HG03060 (cell line): ENCODE data around the gene FDX1.

Experiments
- ATAC-seq: cut with Tn5 transposase; IDR thresholded peaks from one replicate; pipeline ENCODE4 v1.9.1; 2021; ENCODE audit warnings: low read depth, moderate number of reproducible peaks; ENCODE audit not compliant: unreplicated experiment

Gene FDX1

GRCh38 chr11:110465231-110465630, 35.5 kb downstream of the FDX1 start:
- ATAC-seq, result no peak

GRCh38 chr11:110467556-110467955, 37.8 kb downstream of the FDX1 start:
- no peak for ATAC-seq

- ATAC-seq, result no peak
Observed at GRCh38 chr11:110468121-110468520, 38.4 kb downstream of the FDX1 start.

DNA sequence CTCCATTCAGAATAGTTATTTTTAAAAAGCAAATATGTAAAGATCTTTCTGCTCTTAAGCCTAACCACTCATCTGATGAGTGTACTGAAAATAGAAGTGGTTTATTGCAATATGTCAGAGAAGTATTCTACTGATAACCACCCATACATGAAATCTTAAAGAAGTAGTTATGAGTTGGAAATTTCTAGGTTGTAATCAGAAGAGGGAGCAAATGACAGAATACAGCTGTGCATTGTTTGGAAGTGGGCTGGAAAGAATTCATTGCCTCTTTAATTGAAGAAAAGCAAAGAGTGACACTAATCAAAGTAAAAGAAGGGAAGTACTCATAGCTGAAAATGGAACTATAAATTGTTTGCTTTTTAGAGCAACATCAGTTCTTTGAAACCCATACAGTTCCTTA, 39.4 kb downstream of the FDX1 start:
- no peak for ATAC-seq

GRCh38 chr11:110470716-110471115, 41.0 kb downstream of the FDX1 start:
- ATAC-seq, result no peak

DNA sequence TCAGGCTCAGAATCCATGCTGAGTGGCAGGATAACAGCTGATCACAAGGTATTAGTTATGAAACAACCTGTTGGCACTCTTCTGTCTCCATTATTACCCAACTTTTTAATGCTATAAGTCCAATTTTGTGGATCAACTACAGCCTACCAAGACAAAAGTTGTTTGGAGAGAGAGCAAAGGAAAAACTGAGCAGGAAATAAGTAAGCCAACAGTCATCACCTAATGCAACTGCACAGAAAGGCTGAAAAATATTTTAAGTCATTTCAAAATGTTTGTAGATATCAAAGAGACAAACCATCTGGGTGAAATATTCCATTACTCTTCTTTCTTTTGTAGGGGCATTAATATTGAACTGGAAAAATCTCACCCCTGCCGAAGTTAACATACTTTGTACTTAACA, 41.6 kb downstream of the FDX1 start:
- no peak for ATAC-seq

DNA sequence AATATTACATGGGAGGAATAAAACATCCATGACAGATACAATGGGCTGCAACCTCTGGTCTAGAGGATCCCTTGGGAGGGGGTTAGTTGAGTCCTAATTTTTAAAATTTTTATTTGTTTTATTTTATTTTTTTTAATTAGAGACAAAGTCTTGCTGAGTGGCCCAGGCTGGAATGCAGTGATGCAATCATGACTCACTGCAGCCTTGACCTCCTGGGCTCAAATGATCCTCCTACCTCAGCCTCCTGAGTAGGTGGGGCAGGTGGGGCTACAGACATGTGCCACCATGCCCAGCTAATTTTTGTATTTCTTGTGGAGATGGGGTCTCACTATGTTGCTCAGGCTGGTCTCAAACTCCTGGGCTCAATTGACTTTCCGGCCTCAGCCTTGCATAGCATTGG, 43.1 kb downstream of the FDX1 start:
- no peak for ATAC-seq

GRCh38 chr11:110473706-110474105, 44.0 kb downstream of the FDX1 start:
- no peak for ATAC-seq

DNA sequence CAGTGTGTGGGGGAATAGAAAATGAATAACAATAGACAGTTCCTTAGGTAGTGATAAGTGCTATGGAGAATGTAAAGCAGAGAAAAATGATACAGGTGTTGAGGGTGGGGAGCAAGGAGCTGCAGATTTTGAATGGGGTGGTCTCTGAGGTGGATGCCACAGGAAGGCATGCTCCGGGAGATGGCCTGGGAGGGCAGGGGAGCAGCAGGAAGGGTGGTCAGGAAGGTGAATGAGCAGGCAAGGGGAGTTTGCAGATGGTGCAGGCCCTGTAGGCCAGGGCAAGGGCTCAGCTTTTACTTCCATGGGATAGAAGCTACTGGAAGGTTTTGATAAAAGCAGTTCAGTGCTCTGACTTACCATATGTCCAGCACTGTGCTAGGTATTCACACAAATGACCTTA, 44.8 kb downstream of the FDX1 start:
- no peak for ATAC-seq

GRCh38 chr11:110475671-110476070, 45.9 kb downstream of the FDX1 start:
- ATAC-seq, result no peak

DNA sequence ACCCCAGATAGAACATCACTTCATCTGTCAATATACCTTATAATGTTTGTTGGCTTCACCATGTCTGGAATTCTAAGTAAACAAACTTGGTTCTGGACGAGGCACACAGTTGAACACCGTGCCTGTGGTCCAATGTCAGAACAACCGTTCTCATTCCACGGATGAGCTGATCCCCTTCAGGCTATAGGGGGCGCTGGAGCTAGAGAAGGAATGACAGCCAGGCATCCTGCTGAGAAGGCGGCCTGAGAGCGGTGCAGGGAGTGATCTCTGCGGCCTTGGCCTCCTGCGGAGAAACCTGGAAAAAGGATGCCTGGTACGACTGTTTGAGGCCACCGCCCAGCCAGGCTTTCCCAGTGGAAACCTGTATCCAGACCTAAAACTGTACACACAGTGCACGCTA, 48.7 kb downstream of the FDX1 start:
- no peak for ATAC-seq

GRCh38 chr11:110479108-110480101, 49.7 kb downstream of the FDX1 start:
- ATAC-seq, result no peak

- ATAC-seq, result no peak
Observed at GRCh38 chr11:110481523-110481922, 51.8 kb downstream of the FDX1 start.

GRCh38 chr11:110486156-110486555, 56.4 kb downstream of the FDX1 start:
- ATAC-seq, result no peak

DNA sequence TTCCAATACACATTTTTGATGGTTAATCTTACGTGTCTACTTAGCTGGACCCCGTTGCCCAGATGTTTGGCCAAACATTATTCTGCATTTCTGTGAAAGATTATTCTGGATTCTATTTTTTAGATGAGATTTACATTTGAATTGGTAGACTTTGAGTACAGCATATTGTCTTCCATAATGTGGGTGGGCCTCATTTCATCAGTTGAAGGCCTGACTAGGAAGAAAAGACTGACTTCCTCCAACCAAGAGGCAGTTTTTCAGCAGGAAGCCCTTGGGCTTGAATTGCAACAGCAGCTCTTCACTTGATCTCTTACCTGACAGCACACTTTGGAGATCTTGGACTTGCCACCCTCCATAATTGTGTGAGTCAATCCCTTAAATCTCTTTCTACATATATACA, 58.7 kb downstream of the FDX1 start:
- ATAC-seq, result no peak

GRCh38 chr11:110490886-110491285, 61.1 kb downstream of the FDX1 start:
- ATAC-seq, result no peak

- ATAC-seq, result no peak
Observed at GRCh38 chr11:110491577-110492320, 62.0 kb downstream of the FDX1 start.

- ATAC-seq, result no peak
Observed at GRCh38 chr11:110492321-110492685, 62.6 kb downstream of the FDX1 start.

DNA sequence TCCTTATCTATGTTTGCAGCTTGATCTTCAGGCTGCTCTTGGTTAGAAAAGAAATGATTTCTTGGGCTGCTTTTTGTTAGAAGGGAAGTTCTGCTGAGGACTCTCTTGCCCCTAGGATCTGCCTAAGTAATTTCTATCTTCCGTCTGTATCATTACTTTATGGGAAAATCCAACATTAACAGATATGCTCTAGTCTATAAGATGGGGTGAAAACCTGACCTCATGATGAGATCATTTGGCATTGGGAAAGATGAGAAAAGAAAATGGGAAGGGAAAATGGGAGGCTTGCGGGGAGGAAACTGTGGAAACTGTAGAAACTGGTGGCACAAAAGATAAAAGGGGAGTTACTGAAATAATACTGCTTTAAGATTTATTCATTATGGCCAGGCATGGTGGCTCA, 63.6 kb downstream of the FDX1 start:
- no peak for ATAC-seq

DNA sequence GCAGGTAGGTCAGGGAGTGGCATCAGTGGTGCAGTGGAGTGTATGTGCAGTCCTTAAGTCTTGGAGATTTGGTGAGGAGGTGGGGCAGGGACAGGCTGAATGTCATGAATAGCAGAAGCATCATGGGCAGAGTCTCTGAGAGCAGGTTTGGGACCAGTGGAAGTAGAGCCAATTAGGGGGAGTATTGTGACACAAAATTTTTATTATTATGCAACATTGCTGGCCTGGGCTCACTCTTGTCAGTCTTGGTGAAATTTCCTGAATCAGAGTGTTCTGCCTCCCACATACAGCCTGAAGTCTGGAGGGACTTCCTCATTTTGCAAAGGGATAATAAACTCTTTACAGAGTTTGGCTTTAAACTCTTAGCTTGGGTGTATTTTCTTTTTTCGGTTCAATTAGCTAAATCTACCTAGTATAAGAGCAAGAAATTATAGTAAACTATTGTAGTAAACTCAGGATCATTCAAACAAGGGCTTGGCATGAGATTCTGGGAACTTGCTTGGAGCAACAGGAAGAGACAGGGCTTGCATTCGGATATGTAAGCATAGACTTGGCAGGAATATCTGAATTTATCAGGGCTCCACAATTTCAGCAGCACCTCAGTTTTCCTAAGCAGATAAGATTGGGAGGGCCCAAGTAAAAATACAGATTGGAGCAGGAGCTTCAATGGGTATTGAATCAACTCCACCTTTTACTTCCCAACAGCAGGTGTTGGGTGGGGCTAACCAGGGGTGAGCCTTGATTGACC, 67.7 kb downstream of the FDX1 start:
- ATAC-seq, result no peak

DNA sequence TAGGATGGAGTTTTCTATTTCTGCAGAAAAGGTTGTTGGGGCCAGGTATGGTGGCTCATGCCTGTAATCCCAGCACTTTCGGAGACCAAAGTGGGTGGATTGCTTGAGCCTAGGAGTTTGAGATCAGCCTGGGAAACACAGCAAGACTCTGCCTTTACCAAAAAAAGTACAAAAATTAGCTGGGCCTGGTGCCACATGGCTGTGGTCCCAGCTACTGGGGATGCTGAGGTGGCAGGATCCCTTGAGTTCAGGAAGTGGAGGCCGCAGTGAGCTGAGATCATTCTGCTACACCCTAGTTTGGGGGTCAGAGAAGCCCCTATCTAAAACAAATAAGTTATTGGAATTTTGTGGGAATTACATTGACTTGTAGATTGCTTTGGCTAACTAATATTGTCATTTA, 71.7 kb downstream of the FDX1 start:
- ATAC-seq, result no peak
